G401.6 (cell line): ENCODE data around the gene SERPINB5.

Experiments used
- FAIRE-seq: peaks from 2 replicates; lab custom pipeline; 2012; peaks lifted over from hg19 to GRCh38; lab: Jason Lieb, UNC

Gene SERPINB5

GRCh38 chr18:63527251-63527650, 50.5 kb downstream of the SERPINB5 start:
- FAIRE-seq = no peak

- FAIRE-seq = no peak
These were observed 52.2 kb downstream of the SERPINB5 start for GRCh38 chr18:63528863-63529492.

- FAIRE-seq = no peak
These were observed 55.7 kb downstream of the SERPINB5 start for GRCh38 chr18:63532471-63532870.

GRCh38 chr18:63534615-63535014, 57.9 kb downstream of the SERPINB5 start:
- no peak for FAIRE-seq

GRCh38 chr18:63539904-63540510, 63.2 kb downstream of the SERPINB5 start:
- no peak for FAIRE-seq

GRCh38 chr18:63542069-63542468, 65.3 kb downstream of the SERPINB5 start, which contains the start of gene SERPINB12:
TSS of gene SERPINB12 (plus strand) at chr18:63542369. CDS start at chr18:63556160, 13,791 bp downstream.
- no peak for FAIRE-seq

- no peak for FAIRE-seq
These were observed 67.3 kb downstream of the SERPINB5 start for GRCh38 chr18:63544017-63544416.

GRCh38 chr18:63545000-63545399, 68.2 kb downstream of the SERPINB5 start:
- FAIRE-seq = no peak

GRCh38 chr18:63550068-63550467, 73.3 kb downstream of the SERPINB5 start:
- FAIRE-seq = no peak

- FAIRE-seq = no peak
These were observed 75.0 kb downstream of the SERPINB5 start for GRCh38 chr18:63551769-63552168.

- no peak for FAIRE-seq
These were observed 75.8 kb downstream of the SERPINB5 start for GRCh38 chr18:63552581-63552980.

GRCh38 chr18:63553081-63553480, 76.3 kb downstream of the SERPINB5 start:
- FAIRE-seq = no peak
